Measurements from ENCODE around the gene PPP1R1C. TPM values are rescaled to one million over a fixed set of nuclear protein-coding genes. Genes with fewer than 3 reads are reported as not detected.

PPP1R1C gene
- total RNA-seq, 1 experiment from 2014 or later: 4.0 TPM

DNA sequence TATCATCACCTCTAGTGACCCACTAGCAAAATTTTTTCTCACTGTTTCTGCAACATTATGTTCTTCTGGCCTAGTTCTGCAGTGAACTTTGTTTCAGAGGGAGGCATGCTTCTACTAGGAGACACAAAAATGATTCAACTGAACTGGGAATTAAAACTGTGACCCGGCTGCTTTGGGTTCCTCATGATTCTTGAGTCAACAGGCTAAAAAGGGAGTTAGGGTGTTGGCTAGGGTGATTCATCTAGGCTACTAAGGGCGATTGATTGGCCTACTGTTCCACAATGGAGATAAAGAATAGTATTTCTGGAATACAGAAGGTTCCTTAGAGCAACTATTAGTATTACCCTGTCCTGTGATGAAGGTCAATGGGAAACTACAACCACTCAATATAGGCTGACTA is 179.5 kb downstream of the PPP1R1C start:
- no peak overlapping the region for H4K91ac ChIP-seq (ENCODE audit: insufficient read length, low read depth, low read length)
- no peak overlapping the region for H2BK5ac ChIP-seq (ENCODE audit: insufficient read length, low read length)
- Mint-ChIP-seq H3K4me3 (no peak overlapping the region), H3K27me3 (ENCODE audit: low read depth) (no peaks in the 10 kb centered on the region), H3K4me1 (no peaks in the 10 kb centered on the region; a peak in 1 of 4 replicates), H3K9me3 (no peaks in the 10 kb centered on the region), H3K27ac (no peak overlapping the region), H3K36me3 (ENCODE audit: insufficient read depth in 1 of 3, low read depth in 3 of 3) (no peaks in the 10 kb centered on the region)
- H2BK120ac ChIP-seq (ENCODE audit: low read depth, low read length, poor library complexity, severe bottlenecking): no peak overlapping the region
- no peak for DNase-seq
- H3K79me1 ChIP-seq (ENCODE audit: insufficient read depth, low read depth, low read length, poor library complexity, severe bottlenecking): no peaks in the 10 kb centered on the region
- no peaks in the 10 kb centered on the region for H3K23me2 ChIP-seq (ENCODE audit: insufficient read length, low read depth, low read length, poor library complexity, severe bottlenecking)
- no peaks in the 10 kb centered on the region for H3K9me3 ChIP-seq (ENCODE audit: control insufficient read depth, low read depth, low read length)
- H3K56ac ChIP-seq (ENCODE audit: insufficient read length, low read depth, low read length): no peak overlapping the region
- H3K4me2 ChIP-seq (ENCODE audit: insufficient read depth, insufficient read length, low read length): no peak overlapping the region
- H3K18ac ChIP-seq (ENCODE audit: insufficient read length, low read depth, low read length): no peak overlapping the region
- no peak overlapping the region for H2AFZ ChIP-seq (ENCODE audit: low read length)
- no peak overlapping the region for H3K23ac ChIP-seq (ENCODE audit: insufficient read length, low read depth, low read length)
- H3K9ac ChIP-seq (ENCODE audit: extremely low read depth, insufficient read length, low read length): no peak overlapping the region
- H2BK12ac ChIP-seq (ENCODE audit: insufficient read length, low read depth, low read length): no peak overlapping the region
- H2AK5ac ChIP-seq (ENCODE audit: insufficient read length, low read length): no peak overlapping the region
- no peak overlapping the region for H3K14ac ChIP-seq (ENCODE audit: insufficient read depth, low read length)
- H2BK15ac ChIP-seq (ENCODE audit: low read depth, low read length): no peak overlapping the region
- H4K5ac ChIP-seq (ENCODE audit: insufficient read length, low read depth, low read length): no peak overlapping the region
- no CpG with 5 or more reads among the region's 2 CpGs for WGBS (ENCODE audit: extremely low coverage, insufficient read length, low lambda C conversion rate)
- no peak overlapping the region for H2BK20ac ChIP-seq (ENCODE audit: low read depth, low read length, poor library complexity, severe bottlenecking)
- no peaks in the 10 kb centered on the region for H3K27me3 ChIP-seq (ENCODE audit: insufficient read depth, low read length)
- no peaks in the 10 kb centered on the region for H4K20me1 ChIP-seq (ENCODE audit: control insufficient read depth, insufficient read depth, insufficient read length)
- H3K4me1 ChIP-seq (ENCODE audit: insufficient read depth, low read length): no peaks in the 10 kb centered on the region
- TF ChIP-seq, protein P1, sequence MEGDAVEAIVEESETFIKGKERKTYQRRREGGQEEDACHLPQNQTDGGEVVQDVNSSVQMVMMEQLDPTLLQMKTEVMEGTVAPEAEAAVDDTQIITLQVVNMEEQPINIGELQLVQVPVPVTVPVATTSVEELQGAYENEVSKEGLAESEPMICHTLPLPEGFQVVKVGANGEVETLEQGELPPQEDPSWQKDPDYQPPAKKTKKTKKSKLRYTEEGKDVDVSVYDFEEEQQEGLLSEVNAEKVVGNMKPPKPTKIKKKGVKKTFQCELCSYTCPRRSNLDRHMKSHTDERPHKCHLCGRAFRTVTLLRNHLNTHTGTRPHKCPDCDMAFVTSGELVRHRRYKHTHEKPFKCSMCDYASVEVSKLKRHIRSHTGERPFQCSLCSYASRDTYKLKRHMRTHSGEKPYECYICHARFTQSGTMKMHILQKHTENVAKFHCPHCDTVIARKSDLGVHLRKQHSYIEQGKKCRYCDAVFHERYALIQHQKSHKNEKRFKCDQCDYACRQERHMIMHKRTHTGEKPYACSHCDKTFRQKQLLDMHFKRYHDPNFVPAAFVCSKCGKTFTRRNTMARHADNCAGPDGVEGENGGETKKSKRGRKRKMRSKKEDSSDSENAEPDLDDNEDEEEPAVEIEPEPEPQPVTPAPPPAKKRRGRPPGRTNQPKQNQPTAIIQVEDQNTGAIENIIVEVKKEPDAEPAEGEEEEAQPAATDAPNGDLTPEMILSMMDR (conservative IDR thresholded peaks at IDR 0.05): no peak
- no peak overlapping the region for H3T11ph ChIP-seq (ENCODE audit: low read length)
- H3K79me2 ChIP-seq (ENCODE audit: insufficient read depth, low read length): no peaks in the 10 kb centered on the region
- H3K4ac ChIP-seq (ENCODE audit: low read depth, low read length): no peak overlapping the region
- no peak overlapping the region for H3K27ac ChIP-seq (ENCODE audit: insufficient read length, low read depth, low read length)
- no peak overlapping the region for H4K8ac ChIP-seq (replicated peaks; ENCODE audit: insufficient read length, low read depth, low read length)
